CD1c-positive myeloid dendritic cell (primary cell): Measurements from ENCODE around the gene NOL6.

Source experiments
- DNase-seq: peaks from one replicate; pipeline ENCODE4 v3.0.0-alpha.2; 2016; ENCODE audit errors: extremely low spot score

Gene NOL6

GRCh38 chr9:33450621-33451146, 23.0 kb downstream of the NOL6 start:
- DNase-seq = no peak

DNA sequence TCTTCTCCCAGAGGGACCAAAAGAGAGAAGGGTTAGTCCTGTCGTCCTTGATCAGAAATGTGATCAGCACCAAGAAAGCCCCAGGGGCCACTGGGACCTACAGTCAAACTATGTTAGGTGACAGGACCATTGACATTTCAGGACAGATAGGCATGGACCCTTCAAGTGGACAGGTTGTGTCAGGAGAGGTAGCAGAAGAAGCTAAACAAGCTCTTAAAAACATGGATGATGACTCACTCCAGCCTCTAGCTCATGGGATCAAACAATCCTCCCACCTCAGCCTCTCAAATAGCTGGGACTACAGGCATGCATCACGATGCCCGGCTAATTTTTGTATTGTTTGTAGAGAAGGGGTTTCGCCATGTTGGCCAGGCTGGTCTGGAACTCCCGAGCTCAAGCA, 24.0 kb downstream of the NOL6 start:
- no peak for DNase-seq

DNA sequence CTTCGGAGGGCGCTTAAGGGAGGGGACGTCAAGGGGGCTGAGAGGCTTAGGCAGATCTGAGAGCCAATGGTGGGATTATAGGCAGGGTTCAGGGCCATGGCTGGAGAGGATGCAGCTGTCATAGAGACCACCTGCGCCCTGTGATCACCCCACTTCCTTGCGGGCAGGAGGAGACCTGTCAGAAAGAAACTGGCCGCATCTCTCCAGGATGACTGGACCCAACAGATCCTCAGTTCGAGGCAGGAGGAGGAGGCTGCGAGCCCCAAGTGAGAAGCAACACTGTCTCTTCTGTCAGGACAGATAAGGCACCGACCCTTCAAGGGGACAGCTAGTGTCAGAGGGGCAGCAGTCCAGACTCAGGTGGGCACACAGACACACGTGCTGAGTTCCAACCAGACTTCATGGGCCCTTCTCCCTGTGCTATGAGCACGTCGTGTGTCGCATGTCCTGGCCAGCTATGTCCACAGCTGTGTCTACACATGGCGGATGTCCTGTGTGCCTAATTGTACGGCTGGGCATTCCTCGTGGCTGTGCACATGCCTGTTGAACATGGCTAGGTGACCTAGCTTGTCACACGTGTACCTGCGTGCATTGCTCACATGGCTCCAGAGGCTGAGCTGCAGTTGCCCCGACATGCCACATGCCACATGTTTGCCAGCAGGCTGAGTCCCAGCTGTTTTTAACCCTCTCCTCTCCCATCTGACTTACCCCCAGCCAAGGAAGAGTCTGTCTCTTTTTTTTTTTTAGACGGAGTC, 25.7 kb downstream of the NOL6 start:
- no peak for DNase-seq

DNA sequence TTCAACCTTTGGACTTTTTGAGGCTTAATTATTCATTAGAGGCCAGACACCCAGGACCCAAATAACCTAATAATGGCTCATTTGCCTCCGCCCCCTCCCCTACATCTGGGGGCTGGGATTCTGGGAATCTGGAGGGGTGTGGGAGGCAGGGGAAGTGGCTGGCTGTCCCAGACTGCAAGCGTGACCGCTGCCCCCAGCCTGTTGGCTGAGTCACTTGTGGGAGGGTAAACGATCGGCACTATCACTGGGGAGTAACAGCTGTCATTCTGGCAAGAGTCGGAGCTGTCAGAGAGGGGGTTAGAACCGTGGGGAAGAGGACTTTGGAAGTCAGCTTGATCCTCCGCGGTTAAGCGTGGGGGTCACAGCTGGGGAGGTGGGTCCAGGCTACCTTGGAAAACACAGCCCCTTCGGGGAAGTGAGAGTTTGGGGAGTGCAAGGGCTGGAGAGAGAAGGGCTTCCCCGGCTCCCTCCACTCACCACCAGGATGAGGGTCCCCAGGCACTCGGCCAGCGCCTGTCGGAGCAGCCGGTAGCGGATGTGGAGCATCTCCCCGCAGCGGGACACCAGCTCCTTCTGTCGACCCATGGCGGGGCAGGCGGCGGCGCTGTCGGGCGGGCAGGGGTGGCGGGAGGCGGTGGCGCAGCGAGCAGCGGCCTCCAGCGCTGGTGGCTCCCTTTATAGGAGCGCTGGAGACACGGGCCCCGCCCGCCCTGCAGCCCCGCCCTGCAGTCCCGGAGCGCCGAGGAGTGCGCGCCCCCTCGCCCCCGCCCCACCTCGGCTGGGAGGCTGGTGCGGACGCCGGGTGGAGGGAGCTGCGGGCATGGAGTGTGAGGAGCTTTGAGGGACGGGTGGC, 26.6 kb downstream of the NOL6 start, which contains the start of gene AQP3:
AQP3 (minus strand) TSS at position 648 of the 853 bp plus-strand sequence; CDS start at position 585, 63 bp downstream.
- peak; percentile 92 for DNase-seq

GRCh38 chr9:33446240-33446945, 27.3 kb downstream of the NOL6 start:
- DNase-seq = peak; percentile 32

DNA sequence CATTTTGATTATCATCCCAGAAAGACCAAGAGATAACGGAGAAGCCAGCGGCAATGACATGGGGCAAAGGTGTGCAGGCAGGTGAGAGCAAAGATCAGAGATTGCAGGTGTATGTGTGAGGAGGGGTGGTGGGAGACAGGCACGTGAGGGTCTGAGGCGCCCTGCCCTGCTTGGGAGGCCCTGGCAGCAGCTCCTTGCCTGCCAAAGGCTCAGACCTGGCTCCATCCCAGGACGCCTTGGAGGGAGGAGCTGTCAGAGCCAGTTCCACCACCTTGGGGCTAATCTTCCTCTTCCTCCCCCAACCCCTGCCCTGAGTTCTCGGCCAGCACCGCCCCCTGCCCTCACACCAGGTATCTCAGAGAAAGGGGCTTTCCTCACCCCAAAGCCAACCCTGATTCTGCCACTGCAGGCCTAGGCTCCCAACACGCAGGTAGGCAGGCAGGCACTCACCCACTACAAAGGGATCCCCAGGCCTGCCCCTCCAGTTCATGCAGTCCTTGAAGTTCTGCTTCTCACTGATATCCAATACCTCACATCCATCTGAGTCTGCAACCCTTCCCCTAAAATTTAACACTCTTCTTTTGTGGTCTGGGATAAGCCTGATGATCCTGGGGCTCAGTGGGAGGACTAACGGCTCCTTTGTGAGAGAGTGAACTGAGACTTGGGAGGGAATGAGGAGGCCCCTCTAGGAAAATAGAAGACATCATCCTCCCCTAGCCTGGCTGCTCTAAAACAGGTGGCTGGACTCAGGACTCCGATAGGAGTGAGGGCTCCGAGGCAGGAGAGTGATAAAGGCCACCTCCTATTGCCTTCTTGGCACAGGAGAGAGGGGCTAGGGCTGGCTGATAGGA, 28.1 kb downstream of the NOL6 start:
- DNase-seq = no peak

- no peak for DNase-seq
These were observed 30.1 kb downstream of the NOL6 start for GRCh38 chr9:33443464-33444154.

- DNase-seq = no peak
These were observed 30.7 kb downstream of the NOL6 start for GRCh38 chr9:33443047-33443446.

DNA sequence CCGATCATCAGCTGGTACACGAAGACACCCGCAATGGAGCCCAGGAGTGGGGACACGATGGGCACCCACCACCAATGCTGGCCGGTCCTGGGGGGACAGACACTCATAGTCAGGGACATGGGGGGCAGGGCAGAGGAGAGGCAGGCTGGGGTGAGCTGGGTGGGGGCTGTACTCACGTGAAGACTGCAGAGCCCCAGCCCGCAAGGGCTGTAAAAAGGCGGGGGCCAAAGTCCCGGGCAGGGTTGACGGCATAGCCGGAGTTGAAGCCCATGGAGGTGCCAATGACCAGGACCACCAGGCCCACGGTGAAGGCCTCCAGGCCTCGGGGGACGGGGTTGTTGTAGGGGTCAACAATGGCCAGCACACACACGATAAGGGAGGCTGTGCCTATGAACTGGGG, 31.6 kb downstream of the NOL6 start:
- no peak for DNase-seq

- DNase-seq = no peak
These were observed 33.1 kb downstream of the NOL6 start for GRCh38 chr9:33440609-33441008.

DNA sequence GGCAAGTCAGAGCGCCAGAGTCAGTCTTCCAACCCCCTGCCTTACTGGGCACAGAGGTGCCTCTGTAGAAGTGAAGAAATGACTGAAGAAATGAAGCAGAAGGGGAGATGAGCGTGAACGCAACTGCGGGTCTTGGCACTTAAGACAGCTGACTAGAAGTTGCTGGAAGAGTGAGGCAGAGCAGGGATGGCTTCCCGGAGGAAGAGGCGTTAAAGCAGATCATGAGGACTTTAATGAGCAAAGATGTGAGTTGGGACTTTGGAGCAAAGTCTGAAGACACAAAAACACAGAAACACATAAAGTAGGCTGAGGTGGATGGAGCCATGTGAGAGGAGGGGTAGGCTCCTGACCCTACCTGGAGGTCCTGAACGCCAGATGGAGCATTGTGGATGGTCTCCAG, 33.5 kb downstream of the NOL6 start:
- DNase-seq = no peak

- no peak for DNase-seq
These were observed 34.0 kb downstream of the NOL6 start for GRCh38 chr9:33439731-33440130.

GRCh38 chr9:33438926-33439680, 34.6 kb downstream of the NOL6 start:
- DNase-seq = no peak

DNA sequence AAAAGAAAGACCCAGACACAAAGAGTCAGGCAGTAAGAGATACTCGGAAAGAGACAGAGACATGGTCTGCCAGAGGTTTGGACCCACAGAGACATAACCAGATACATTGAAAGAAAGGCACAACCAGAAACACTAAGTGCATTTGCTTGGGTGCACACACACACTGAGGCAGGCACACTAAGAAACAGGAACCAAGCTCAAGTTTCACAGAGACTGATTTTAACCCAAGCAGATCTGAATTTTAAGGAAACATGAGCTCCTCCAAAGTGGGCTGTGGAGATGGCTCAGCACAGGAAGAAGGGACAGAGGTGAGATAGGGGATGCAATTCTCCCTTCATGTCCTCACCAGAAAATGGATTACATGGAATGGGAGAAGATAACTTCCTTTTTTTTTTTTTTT, 35.8 kb downstream of the NOL6 start:
- DNase-seq = peak; percentile 56

DNA sequence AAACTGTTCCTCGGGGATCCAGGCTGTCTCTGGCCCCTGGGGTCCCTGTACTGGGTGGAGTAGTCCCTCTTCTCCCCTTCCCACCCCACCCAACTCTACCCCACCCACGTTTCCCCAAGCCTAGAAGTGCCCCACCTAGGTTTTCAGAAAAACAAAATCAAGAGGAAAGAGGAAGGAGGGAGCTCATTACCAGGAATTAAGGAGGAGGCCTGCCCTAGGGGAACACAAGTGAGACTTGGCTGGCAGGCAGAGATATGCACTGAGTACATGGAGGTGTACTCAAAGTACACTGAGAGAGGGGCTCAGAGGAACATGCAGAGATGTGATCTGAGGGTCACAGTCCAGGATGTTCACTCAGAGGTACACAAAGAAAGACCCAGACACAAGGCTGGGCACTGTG, 36.5 kb downstream of the NOL6 start:
- DNase-seq = peak; percentile 24

- DNase-seq = no peak
These were observed 37.3 kb downstream of the NOL6 start for GRCh38 chr9:33436445-33436844.

DNA sequence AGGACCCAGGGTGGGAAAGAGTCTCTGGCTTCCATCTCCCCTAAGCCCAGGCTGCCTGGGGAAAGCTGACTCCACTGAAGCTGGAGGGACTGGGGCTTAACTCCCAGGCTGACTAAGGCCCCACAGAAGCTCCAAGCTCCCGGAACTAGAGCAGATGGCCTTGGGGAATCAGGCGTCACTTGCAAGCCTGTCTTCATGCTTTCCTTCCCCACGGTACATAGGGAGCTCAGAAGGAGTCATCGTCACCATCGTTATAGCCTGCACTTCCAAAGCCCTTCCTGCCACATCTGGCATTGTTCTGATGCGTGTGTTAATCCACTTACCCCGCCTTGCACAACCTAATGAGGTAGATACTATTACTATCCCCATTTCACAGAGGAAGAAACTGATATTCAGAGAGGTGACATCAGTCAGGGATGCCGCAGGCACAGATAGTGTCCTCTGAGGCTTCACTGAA, 37.9 kb downstream of the NOL6 start:
- DNase-seq = no peak

- no peak for DNase-seq
These were observed 39.2 kb downstream of the NOL6 start for GRCh38 chr9:33434317-33435105.

DNA sequence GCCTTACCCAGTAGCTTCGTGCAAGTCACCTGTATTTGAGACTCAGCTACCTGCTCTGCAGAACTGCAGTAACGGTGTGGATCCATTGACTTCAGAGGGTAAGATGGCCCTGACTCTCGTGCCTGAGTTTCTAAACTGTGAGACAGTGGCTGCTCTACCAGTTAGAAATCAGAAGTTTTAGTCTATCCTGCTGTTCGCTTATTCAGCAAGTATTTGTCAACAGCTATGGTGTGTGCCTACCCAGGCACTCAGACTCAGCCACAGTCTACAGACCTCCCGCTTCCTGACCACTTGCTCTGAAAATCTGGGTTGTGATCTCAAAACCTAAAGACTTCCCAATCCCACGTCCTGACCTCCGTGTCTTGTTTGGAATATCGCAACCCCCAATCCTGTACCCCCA, 39.9 kb downstream of the NOL6 start:
- no peak for DNase-seq
